Spleen (tissue), 7 donors: ENCODE results near the gene TBC1D22A.

ENCODE experiments used
- POLR2A ChIP-seq, 3 donors: fragments of 450-650 bp; IDR thresholded peaks; one replicate each; pipeline ENCODE4 v1.5.1; 2017; ENCODE audit warnings: antibody characterized with exemption in 3 of 3, mild to moderate bottlenecking in 1 of 3
- POLR2AphosphoS5 ChIP-seq, 3 donors: sonication (generic); formaldehyde crosslinking; IDR thresholded peaks; one replicate each; pipeline ENCODE4 v1.5.1; 2017; ENCODE audit warnings: antibody characterized with exemption in 3 of 3
- TF ChIP-seq, protein P1 (sequence below), 11 experiments: fragments of 200-600 bp in 7 of 11; fragments of 450-650 bp in 4 of 11; sonication (generic) in 4 of 11; IDR thresholded peaks in 8 of 11; conservative IDR thresholded peaks in 3 of 11; 1 replicate in 7 of 11; 2 replicates in 4 of 11; pipeline versions ENCODE4 v1.4.0 to v1.8.0; 2016 to 2021; ENCODE audit warnings: antibody characterized with exemption in 11 of 11, inconsistent platforms in 4 of 11, mild to moderate bottlenecking in 1 of 11
- donor health status: DM: no; HTN: no; CAD: no; lungs with moderate emphysema.
- donor health status: DM: no; HTN: no; CAD: no.
- donor health status: DM: no; HTN: no; CAD: no.

DNA sequence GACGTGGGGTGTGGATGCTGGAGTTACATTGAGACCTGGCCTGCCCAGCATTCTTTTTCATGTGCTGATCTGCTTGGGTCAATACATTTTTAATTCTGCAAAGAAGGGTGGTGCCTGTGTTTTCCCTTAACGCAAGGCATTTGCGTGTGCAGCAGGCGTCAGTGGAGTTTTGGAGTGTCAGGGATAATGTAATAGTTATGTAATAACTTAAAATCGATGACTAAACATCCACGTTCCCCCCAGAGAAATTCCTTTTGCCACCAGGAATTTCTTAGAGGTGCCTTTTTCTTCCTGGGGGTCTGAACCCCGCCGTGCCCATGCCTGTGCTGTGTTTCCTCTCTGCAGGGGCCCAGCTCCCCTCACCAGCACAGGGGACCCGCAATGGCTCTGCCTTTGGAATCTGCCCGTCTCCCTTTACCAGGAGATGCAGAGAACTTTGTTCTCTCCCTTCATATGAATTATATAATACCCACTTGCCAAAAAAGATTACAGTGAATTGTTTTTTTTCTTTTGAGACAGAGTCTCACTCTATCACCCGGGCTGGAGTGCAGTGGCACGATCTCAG lies 62.6 kb downstream of the TBC1D22A start:
- no peak for TF ChIP-seq POLR2AphosphoS5 (IDR thresholded peaks at IDR 0.05)
- TF ChIP-seq, protein P1, sequence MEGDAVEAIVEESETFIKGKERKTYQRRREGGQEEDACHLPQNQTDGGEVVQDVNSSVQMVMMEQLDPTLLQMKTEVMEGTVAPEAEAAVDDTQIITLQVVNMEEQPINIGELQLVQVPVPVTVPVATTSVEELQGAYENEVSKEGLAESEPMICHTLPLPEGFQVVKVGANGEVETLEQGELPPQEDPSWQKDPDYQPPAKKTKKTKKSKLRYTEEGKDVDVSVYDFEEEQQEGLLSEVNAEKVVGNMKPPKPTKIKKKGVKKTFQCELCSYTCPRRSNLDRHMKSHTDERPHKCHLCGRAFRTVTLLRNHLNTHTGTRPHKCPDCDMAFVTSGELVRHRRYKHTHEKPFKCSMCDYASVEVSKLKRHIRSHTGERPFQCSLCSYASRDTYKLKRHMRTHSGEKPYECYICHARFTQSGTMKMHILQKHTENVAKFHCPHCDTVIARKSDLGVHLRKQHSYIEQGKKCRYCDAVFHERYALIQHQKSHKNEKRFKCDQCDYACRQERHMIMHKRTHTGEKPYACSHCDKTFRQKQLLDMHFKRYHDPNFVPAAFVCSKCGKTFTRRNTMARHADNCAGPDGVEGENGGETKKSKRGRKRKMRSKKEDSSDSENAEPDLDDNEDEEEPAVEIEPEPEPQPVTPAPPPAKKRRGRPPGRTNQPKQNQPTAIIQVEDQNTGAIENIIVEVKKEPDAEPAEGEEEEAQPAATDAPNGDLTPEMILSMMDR (IDR thresholded peaks at IDR 0.05 in 8 of 11, conservative IDR thresholded peaks at IDR 0.05 in 3 of 11) = no peak
- TF ChIP-seq POLR2A (IDR thresholded peaks at IDR 0.05) = no peak
